HG03521 (cell line): ENCODE results near the gene RIMS3.

Experiments
- ATAC-seq: cut with Tn5 transposase; IDR thresholded peaks from one replicate; pipeline ENCODE4 v1.9.1; 2021; ENCODE audit warnings: mild to moderate bottlenecking, moderate library complexity; ENCODE audit not compliant: unreplicated experiment

RIMS3 gene

GRCh38 chr1:40653851-40654537, 11.5 kb downstream of the RIMS3 start:
- ATAC-seq: no peak

GRCh38 chr1:40652979-40653378, 12.5 kb downstream of the RIMS3 start:
- no peak for ATAC-seq

- no peak for ATAC-seq
These were observed 13.0 kb downstream of the RIMS3 start for GRCh38 chr1:40652468-40652867.

GRCh38 chr1:40651138-40651857, 14.2 kb downstream of the RIMS3 start:
- no peak for ATAC-seq

- no peak for ATAC-seq
These were observed 15.4 kb downstream of the RIMS3 start for GRCh38 chr1:40650075-40650474.

- no peak for ATAC-seq
These were observed 15.9 kb downstream of the RIMS3 start for GRCh38 chr1:40649592-40649930.

GRCh38 chr1:40648928-40649591, 16.4 kb downstream of the RIMS3 start:
- no peak for ATAC-seq

GRCh38 chr1:40648200-40648599, 17.3 kb downstream of the RIMS3 start:
- ATAC-seq: no peak

GRCh38 chr1:40646315-40646714, 19.2 kb downstream of the RIMS3 start:
- no peak for ATAC-seq

GRCh38 chr1:40645118-40645680, 20.3 kb downstream of the RIMS3 start:
- ATAC-seq: no peak

- ATAC-seq: no peak
These were observed 23.8 kb downstream of the RIMS3 start for GRCh38 chr1:40641601-40642242.

GRCh38 chr1:40640314-40641076, 25.0 kb downstream of the RIMS3 start:
- no peak for ATAC-seq

- no peak for ATAC-seq
These were observed 27.1 kb downstream of the RIMS3 start for GRCh38 chr1:40638097-40639036.

- no peak for ATAC-seq
These were observed 27.9 kb downstream of the RIMS3 start for GRCh38 chr1:40637470-40638007.

- ATAC-seq: no peak
These were observed 28.7 kb downstream of the RIMS3 start for GRCh38 chr1:40636777-40637176.

GRCh38 chr1:40635763-40636500, 29.6 kb downstream of the RIMS3 start:
- no peak for ATAC-seq

- ATAC-seq: no peak
These were observed 30.4 kb downstream of the RIMS3 start for GRCh38 chr1:40634901-40635655.

GRCh38 chr1:40633931-40634376, 31.5 kb downstream of the RIMS3 start:
- ATAC-seq: no peak
